ENCODE results near the gene HOXC5.
"Not testable (repeated sequence)": the region's sequence is repeated elsewhere in the genome, so short reads cannot be mapped to it uniquely, and the experiment has no call there.

HOXC5 gene

GRCh38 chr12:54032086-54032619 lies 697 bp upstream of the HOXC5 start:
- DNase-seq (ENCODE audit: extremely low read depth in 1 of 2, low read depth in 1 of 2) = no peak

DNA sequence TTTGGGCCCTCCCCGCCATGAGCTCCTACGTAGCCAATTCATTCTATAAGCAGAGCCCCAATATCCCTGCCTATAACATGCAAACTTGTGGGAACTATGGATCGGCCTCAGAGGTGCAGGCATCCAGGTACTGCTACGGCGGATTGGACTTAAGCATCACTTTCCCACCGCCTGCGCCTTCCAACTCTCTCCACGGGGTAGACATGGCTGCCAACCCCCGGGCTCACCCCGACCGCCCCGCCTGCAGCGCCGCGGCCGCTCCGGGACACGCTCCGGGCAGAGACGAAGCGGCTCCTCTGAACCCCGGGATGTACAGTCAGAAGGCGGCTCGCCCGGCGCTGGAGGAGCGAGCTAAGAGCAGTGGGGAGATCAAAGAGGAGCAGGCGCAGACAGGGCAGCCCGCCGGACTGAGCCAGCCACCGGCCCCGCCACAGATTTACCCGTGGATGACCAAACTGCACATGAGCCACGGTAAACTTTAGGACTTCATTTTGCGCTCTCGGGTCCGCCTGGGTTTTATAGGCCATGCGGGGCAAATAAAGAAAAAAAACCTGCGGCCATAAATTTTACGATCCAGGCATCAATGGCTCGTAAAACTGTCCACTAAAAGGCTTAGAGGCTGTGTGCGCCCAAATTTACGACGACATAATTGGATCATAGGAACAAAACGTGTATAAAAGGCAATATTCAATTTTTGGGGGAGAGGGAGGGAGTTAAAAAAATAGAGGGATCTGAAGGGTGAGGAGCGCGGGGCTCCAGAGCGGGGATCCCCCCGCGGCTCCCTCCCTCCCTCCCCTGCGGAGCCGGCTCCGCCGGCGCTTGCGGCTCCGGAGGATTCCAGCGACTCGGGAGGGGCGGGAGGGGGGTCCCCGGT lies 493 bp downstream of the HOXC5 start:
- no peak for DNase-seq (ENCODE audit: extremely low read depth in 1 of 2, low read depth in 1 of 2)

DNA sequence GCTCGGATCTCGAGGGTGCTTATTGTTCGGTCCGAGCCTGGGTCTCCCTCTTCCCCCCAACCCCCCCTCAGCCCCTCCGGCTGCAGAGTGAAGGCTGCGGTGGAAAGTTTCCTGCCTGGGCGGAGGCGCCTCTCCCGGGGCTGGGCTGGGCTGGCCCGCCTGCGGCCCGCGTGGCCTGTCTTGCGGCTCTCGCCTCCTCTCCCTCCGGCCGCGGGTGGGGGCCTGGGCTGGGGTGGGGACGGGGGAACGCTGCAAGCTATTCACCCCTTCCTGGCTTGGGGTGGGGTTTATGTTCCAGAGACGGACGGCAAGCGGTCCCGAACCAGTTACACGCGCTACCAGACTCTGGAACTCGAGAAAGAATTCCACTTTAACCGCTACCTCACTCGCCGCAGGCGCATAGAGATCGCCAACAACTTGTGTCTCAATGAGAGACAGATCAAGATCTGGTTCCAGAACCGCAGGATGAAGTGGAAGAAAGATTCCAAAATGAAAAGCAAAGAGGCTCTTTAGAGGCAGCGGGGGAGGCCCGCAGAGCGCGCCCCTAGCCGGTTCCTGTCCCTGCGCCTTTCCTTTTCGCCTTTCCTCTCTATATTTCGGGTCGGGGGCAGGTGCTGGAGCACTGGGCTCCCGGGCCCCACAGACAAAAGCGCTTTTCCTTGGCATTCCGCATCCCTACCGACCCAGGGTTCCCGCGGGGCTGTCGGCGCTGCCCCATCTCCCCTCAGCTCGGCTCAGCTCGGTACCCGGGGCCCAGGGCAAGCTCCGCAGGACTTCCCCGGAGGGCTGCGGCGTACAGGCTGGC lies 1.3 kb downstream of the HOXC5 start:
- no peak for DNase-seq (ENCODE audit: extremely low read depth in 1 of 2, low read depth in 1 of 2)

- no peak for DNase-seq (ENCODE audit: extremely low read depth in 1 of 2, low read depth in 1 of 2)
Observed at GRCh38 chr12:54034785-54035310, 2.0 kb downstream of the HOXC5 start.

DNA sequence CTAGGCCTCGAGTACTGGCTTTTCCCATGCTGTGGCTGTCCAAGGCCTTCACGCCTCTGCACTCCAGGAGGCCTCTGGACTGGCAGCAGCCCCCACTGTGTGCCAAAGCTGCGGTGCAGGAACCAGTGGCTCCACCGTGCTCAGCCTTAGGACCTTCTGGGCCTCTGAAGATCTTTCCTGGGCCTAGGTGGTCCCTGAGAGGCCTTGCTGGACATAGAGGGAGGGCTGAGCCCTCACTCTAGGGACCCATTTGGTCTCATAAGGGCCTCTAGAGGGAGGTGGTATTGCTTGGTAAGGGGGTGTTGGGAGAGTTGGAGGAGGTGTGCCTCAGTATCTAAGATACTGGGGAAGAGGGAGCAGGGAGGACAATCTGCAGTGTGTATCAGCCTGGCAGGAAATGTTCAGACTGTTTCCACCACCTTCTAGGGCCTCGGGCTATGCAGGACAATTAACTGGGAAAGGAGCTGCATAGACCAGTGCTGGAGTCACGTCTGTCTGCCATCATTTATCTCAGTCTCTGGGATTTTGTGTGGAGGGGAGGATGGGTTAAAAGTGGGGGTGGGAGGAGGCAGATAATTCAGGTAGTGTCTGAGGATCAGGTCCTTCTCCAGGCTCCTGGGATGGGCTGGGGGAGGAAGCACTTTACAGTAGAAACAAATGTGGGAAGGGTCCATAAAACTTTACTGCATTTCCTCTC lies 2.9 kb downstream of the HOXC5 start:
- DNase-seq (ENCODE audit: extremely low read depth in 1 of 2, low read depth in 1 of 2) = no peak

DNA sequence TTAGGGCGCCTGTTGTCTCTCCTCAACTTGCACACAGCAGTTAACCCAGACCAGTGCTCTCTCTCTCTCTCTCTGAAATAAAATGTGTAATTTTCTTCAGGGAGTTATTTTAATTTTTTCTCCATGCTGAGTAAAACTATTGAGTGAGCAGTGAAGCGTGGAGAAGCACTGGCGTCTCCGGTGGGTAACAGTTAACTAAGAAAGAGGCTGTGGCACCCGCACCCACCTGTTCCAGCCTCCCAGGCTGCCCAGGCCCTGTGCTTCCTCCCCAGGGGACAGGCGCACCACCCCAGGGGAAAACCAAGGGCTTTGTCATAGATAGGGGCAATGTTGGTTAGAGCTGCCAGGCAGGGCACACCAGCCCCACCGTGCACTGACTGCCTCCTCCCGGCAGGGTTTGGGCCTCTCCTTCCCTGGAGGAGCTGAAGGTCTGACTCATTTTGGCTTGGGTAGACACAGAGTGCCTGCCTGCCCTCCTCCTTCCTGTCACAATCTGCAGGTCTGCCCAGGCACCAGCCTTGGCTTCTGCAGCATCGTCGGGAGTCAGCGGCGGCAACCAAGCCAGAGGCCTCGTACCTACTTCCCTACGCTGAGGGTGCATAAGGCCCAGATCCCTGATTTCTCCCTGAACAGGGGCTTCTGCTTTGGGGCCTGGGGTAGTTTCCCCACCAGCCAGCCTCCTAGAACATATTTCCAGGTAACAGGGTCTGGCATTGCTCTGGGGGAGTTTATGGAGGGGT lies 3.9 kb downstream of the HOXC5 start:
- DNase-seq (ENCODE audit: extremely low read depth in 1 of 2, low read depth in 1 of 2) = no peak

- DNase-seq (ENCODE audit: extremely low read depth in 1 of 2, low read depth in 1 of 2) = no peak
Observed at GRCh38 chr12:54037360-54038283, 4.8 kb downstream of the HOXC5 start.

DNA sequence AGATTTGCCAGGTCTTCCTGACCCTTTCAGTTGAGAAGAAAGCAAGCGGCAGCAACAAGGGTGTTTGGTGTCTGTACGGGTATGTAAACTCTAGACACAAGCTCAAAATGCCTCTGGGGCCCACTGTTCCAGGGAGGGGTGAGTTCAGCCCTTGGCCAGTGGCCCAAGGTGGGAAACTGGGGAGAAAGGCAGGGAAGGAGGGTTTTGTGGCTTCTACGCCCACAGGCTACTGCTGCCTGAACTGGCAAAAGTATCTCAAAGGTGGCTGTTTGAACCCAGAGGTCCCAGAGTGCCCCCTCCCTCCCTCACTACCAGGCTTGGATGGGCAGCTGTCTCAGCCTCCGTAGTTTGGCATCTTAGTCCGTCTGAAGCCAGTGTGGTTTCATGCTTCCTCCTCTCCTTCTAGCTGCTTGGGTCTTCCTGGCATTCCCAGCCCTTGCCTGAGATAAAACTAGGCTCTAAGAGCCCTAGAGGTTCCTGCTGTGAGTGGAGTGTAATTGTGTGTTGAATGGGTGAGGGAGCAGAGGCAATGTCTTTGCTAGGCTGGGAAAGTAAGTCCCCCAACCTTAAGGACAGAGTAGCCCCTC lies 5.5 kb downstream of the HOXC5 start:
- no peak for DNase-seq (ENCODE audit: extremely low read depth in 1 of 2, low read depth in 1 of 2)

GRCh38 chr12:54038871-54039414 lies 6.1 kb downstream of the HOXC5 start:
- DNase-seq (ENCODE audit: extremely low read depth in 1 of 2, low read depth in 1 of 2) = no peak

DNA sequence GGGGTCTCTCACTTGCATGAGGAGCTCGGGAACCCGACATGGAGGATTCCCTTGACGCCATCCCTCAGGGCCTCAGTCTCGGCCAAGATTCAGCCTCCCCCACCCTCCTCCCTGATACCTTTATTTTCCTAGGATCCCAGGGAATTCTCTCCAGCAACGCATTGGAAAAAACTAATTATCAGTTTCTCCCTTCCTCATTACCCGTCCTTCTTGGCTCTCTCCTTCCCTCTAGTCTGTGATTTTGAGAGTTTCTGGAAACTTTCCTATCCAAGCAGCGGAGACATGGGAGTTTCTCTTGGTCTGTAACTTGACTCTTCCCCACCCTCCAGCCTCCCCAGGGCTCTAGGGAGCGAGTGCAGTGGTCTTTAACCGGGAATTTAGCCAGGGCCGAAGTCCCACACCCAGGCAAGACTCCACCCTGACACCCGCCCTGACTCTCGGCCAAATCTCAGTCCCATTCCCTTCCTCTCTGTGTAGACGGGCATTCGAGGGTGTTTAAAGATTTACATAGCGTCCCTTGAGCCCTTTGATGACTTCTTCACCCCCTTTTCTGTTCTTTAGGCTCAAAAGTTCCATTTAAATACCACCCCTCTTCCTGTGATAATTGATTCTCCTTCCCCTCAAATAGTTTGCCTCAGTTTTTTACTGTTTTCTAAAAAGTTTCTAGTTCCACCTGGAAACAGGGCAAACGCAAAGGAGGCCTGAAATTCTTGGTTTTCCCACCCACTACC lies 6.7 kb downstream of the HOXC5 start:
- no peak for DNase-seq (ENCODE audit: extremely low read depth in 1 of 2, low read depth in 1 of 2)

DNA sequence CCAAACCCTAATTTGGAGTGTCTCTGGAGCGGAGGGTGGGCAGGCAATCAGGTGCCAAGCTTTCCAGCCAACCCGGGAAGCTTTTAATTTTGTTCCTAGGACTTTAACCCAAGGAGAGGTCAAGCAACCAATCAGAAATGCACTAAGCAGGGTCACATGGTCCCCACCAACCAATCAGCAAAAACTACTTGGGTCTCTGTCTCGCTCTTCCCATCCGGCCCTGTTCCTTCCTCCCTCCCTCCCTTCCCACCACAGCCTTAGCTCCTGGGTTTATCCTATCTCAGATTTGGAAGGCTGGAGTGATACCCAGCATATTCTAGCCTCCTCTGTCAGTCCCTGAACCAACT lies 7.3 kb downstream of the HOXC5 start:
- no peak for DNase-seq (ENCODE audit: extremely low read depth in 1 of 2, low read depth in 1 of 2)

DNA sequence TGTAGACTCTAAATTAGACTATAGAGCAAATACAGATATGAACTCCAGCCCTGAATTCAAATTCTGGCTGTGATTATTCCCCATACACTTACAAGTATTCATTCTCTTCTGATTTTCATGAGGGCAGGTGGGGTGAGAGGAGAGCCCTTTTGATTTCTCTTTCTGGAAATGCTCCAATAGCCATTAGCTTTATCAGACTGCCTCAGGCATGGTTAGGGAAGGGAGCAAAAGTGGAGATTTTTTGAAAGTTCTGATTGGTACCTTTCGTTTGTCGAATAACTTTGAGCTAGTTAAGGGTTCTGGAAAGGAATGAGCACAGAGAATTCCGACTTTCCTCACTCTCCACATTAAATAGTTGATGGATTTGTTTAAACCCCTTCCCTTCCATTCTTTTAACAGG lies 7.8 kb downstream of the HOXC5 start:
- DNase-seq (ENCODE audit: extremely low read depth in 1 of 2, low read depth in 1 of 2) = no peak

- no peak for DNase-seq (ENCODE audit: extremely low read depth in 1 of 2, low read depth in 1 of 2)
Observed at GRCh38 chr12:54041097-54041690, 8.3 kb downstream of the HOXC5 start.

DNA sequence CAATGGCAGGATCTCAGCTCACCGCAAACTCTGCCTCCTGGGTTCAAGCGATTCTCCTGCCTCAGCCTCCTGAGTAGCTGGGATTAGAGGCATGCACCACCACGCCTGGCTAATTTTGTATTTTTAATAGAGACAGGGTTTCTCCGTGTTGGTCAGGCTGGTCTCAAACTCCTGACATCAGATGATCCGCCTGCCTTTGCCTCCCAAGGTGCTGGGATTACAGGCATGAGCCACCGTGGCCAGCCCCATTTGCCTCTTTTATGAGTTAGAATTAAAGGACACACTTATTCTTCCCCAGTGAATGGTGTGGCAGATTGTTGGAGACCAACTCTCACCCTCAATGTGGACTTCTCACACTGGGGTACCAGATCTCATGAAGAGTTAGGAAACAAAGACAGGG lies 9.2 kb downstream of the HOXC5 start:
- not testable (repeated sequence) for DNase-seq (ENCODE audit: extremely low read depth in 1 of 2, low read depth in 1 of 2)

GRCh38 chr12:54042970-54043853 lies 10.4 kb downstream of the HOXC5 start:
- no peak for DNase-seq (ENCODE audit: extremely low read depth in 1 of 2, low read depth in 1 of 2)

- DNase-seq (ENCODE audit: extremely low read depth in 1 of 2, low read depth in 1 of 2) = no peak
Observed at GRCh38 chr12:54044425-54045103, 11.7 kb downstream of the HOXC5 start.
